ENCODE measurements around the gene RIPPLY2.

Gene RIPPLY2

DNA sequence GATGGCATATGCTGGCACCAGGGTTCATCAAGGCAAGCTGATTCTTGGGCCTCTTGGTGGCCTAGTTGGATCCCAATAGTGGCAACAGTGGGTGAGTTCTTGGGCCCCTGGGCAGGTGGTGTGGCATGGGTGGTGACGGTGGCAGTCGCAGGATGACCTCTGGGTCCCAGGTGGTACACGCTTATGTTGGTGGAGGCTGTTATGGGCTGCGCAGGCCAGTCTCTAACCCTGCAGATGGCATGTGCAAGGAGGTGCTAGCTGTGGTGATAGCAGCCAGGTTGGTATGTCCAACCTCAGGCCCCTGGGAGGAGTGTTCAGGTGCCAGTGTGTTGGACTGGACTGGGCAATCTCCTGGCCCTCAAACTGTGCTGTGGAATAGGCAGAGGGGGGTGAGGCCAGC, 52.5 kb downstream of the RIPPLY2 start:
- DNase-seq (ENCODE audit: low read depth) = no peak
